K562 (cell line): ENCODE results near the gene COL4A1.

Experiments used
- C11orf30 ChIP-seq: fragments of 450-650 bp; IDR thresholded peaks from 2 replicates; pipeline ENCODE4 v1.6.1; 2016; ENCODE audit warnings: low read depth, mild to moderate bottlenecking
- CBFA2T3 ChIP-seq: fragments of 450-650 bp; IDR thresholded peaks from 2 replicates; pipeline ENCODE4 v1.6.1; 2017
- CHD2 ChIP-seq: IDR thresholded peaks from 2 replicates; pipeline ENCODE4 v1.6.1; 2011; ENCODE audit warnings: low read depth, low read length
- CTCF ChIP-seq, 3 experiments: IDR thresholded peaks in 2 of 3; conservative IDR thresholded peaks in 1 of 3; 2 replicates each; pipeline ENCODE4 v1.5.1; 2011 to 2012; ENCODE audit warnings: low read length in 3 of 3, mild to moderate bottlenecking in 3 of 3, control low read depth in 2 of 3, improper control_type of control experiment in 1 of 3, inconsistent platforms in 1 of 3, low read depth in 1 of 3, mixed read lengths in 1 of 3, moderate library complexity in 1 of 3; ENCODE audit not compliant: insufficient read depth in 2 of 3
- PBX2 ChIP-seq, 2 experiments: IDR thresholded peaks in 1 of 2; conservative IDR thresholded peaks in 1 of 2; 2 replicates each; pipeline ENCODE4 v1.6.1; 2016; ENCODE audit warnings: low read depth in 2 of 2, mild to moderate bottlenecking in 1 of 2, missing compliant biosample characterization in 1 of 2, missing genetic modification characterization in 1 of 2, moderate library complexity in 1 of 2
- POLR2A ChIP-seq: fragments of 450-650 bp; conservative IDR thresholded peaks from 2 replicates; pipeline ENCODE4 v1.6.1; 2016
- POLR2G ChIP-seq: fragments of 200-400 bp; formaldehyde crosslinking; IDR thresholded peaks from 2 replicates; pipeline ENCODE4 v1.6.1; 2017; ENCODE audit warnings: low read depth, mild to moderate bottlenecking, antibody characterized with exemption, low read length, moderate library complexity
- SIN3A ChIP-seq, 2 experiments: fragments of 150-350 bp in 1 of 2; IDR thresholded peaks; 2 replicates each; pipeline ENCODE4 v1.6.1; 2011 to 2016; ENCODE audit warnings: borderline replicate concordance in 2 of 2, low read depth in 2 of 2, low read length in 2 of 2, mild to moderate bottlenecking in 2 of 2, moderate library complexity in 2 of 2; ENCODE audit not compliant: control insufficient read depth in 1 of 2
- TBP ChIP-seq: optimal IDR thresholded peaks from 2 replicates; pipeline ENCODE3; 2011; ENCODE audit warnings: low read depth, low read length, improper control_type of control experiment
- ZBED1 ChIP-seq: IDR thresholded peaks from 2 replicates; pipeline ENCODE4 v1.6.1; 2014
- ZNF174 ChIP-seq: fragments of 250-450 bp; sonication (Bioruptor Pico); IDR thresholded peaks from 2 replicates; pipeline ENCODE4 v1.4.0; 2020; ENCODE audit warnings: mild to moderate bottlenecking

- TF ChIP-seq ZNF174 (CRISPR knock-in tag) (no peak), PBX2 (CRISPR knock-in tag; IDR thresholded peaks at IDR 0.05; ENCODE audit: low read depth) (no peak), PBX2 (tag; conservative IDR thresholded peaks at IDR 0.05; ENCODE audit: low read depth) (no peak), CTCF (IDR thresholded peaks at IDR 0.05 in 2 of 3, conservative IDR thresholded peaks at IDR 0.05 in 1 of 3; ENCODE audit: insufficient read depth in 2 of 3, low read depth in 1 of 3, low read length in 3 of 3) (no peak), TBP (no peak), CBFA2T3 (no peak), SIN3A (IDR thresholded peaks at IDR 0.05; ENCODE audit: borderline replicate concordance in 2 of 2, control insufficient read depth in 1 of 2, low read depth in 2 of 2, low read length in 2 of 2) (no peak), POLR2A (no peak), CHD2 (no peak), ZBED1 (no peak), POLR2G (no peak), C11orf30 (no peak)
Measured at GRCh38 chr13:110246530-110246929, 60.4 kb downstream of the COL4A1 start.
